Prostate gland (tissue), 2 donors: ENCODE results near the gene DDX51. TPM values are rescaled to one million over a fixed set of nuclear protein-coding genes. Genes with fewer than 3 reads are reported as not detected.

ENCODE experiments used
- DNase-seq: peaks from one replicate; pipeline ENCODE4 v3.0.0-alpha.2; 2019; ENCODE audit warnings: low spot score
- H3K27ac ChIP-seq, 2 donors: fragments of 200-600 bp; sonication (generic); 2 replicates each; pipeline ENCODE4 v1.5.1; 2017 to 2019
- H3K27me3 ChIP-seq: fragments of 200-600 bp; sonication (generic); replicated peaks from 2 replicates; pipeline ENCODE4 v1.5.1; 2019; ENCODE audit not compliant: insufficient read depth
- H3K36me3 ChIP-seq, 2 donors: fragments of 200-600 bp; sonication (generic); 1 replicate in 1 of 2; 2 replicates in 1 of 2; pipeline versions ENCODE4 v1.5.1 to v1.8.1; 2017 to 2019
- H3K4me1 ChIP-seq: fragments of 200-600 bp; sonication (generic); replicated peaks from 2 replicates; pipeline ENCODE4 v1.5.1; 2019
- H3K4me3 ChIP-seq, 2 donors: fragments of 200-600 bp; sonication (generic); 2 replicates each; pipeline ENCODE4 v1.5.1; 2017 to 2019
- H3K9me3 ChIP-seq: fragments of 200-600 bp; sonication (generic); 2 replicates; pipeline ENCODE4 v1.5.1; 2017
- POLR2A ChIP-seq: fragments of 450-650 bp; IDR thresholded peaks from one replicate; pipeline ENCODE4 v1.6.1; 2016; ENCODE audit warnings: antibody characterized with exemption, mild to moderate bottlenecking
- POLR2AphosphoS5 ChIP-seq: sonication (generic); formaldehyde crosslinking; IDR thresholded peaks from one replicate; pipeline ENCODE4 v1.6.1; 2017; ENCODE audit warnings: antibody characterized with exemption
- WGBS: methylation state at CpG from one replicate; pipeline ENCODE4 v1.1.5; 2018; 5-methylcytosine and 5-hydroxymethylcytosine counted together
- intact Hi-C: fragments of 100-400 bp; cut with DNase I; formaldehyde crosslinking; loops from one replicate; pipeline ENCODE4 v1.14.2; 2022
- total RNA-seq, 2 donors: library from RNA; depleted of rRNA; stranded (reverse); fragments of >200 nt; gene quantifications; one replicate each; pipeline ENCODE4 v1.1.0, GENCODE V29; 2016
- TF ChIP-seq, protein P1 (sequence below), 4 experiments: fragments of 200-600 bp in 2 of 4; fragments of 450-650 bp in 2 of 4; sonication (generic) in 2 of 4; IDR thresholded peaks; 1 replicate in 3 of 4; 2 replicates in 1 of 4; pipeline ENCODE4 v1.5.1; 2016 to 2019; ENCODE audit warnings: antibody characterized with exemption in 4 of 4, mild to moderate bottlenecking in 2 of 4, moderate library complexity in 2 of 4

Gene DDX51
- total RNA-seq, 2 donors from 2014 or later, result 12.7 to 29.0 TPM

DNA sequence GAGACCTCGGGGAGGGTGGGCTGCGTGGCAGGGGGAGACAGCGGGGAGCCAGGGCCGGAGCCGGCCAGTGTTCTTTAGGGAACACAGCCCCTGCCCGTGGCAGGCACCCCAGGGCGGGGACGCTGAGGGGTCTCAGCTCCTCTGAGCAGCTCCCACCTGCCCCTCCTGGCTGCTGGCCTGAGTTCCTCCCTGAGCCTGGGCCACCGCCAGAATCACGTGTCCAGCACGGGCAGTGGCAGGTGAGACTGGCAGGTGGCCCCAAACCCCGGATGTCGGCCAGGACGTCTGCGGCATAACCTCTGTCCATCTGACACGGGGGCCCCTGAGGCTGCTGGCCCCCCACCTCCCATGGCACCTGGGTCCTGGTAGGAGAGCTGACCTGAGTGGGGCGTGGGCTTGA is 25.3 kb upstream of the DDX51 start:
- TF ChIP-seq, protein P1, sequence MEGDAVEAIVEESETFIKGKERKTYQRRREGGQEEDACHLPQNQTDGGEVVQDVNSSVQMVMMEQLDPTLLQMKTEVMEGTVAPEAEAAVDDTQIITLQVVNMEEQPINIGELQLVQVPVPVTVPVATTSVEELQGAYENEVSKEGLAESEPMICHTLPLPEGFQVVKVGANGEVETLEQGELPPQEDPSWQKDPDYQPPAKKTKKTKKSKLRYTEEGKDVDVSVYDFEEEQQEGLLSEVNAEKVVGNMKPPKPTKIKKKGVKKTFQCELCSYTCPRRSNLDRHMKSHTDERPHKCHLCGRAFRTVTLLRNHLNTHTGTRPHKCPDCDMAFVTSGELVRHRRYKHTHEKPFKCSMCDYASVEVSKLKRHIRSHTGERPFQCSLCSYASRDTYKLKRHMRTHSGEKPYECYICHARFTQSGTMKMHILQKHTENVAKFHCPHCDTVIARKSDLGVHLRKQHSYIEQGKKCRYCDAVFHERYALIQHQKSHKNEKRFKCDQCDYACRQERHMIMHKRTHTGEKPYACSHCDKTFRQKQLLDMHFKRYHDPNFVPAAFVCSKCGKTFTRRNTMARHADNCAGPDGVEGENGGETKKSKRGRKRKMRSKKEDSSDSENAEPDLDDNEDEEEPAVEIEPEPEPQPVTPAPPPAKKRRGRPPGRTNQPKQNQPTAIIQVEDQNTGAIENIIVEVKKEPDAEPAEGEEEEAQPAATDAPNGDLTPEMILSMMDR (IDR thresholded peaks at IDR 0.05), result no peak
- TF ChIP-seq POLR2AphosphoS5, result no peak
- TF ChIP-seq POLR2A, result no peak
- DNase-seq, result no peak
- Histone ChIP-seq H3K4me3 (no peak overlapping the region), H3K4me1 (peaks cover 6% of the 10 kb centered on the region), H3K36me3 (no peaks in the 10 kb centered on the region), H3K27ac (no peak overlapping the region), H3K9me3 (no peaks in the 10 kb centered on the region), H3K27me3 (peaks cover 8% of the 10 kb centered on the region)
- intact Hi-C loops, result no loop called here
- 62% methylated on average over 16 of the region's 17 CpGs for WGBS

DNA sequence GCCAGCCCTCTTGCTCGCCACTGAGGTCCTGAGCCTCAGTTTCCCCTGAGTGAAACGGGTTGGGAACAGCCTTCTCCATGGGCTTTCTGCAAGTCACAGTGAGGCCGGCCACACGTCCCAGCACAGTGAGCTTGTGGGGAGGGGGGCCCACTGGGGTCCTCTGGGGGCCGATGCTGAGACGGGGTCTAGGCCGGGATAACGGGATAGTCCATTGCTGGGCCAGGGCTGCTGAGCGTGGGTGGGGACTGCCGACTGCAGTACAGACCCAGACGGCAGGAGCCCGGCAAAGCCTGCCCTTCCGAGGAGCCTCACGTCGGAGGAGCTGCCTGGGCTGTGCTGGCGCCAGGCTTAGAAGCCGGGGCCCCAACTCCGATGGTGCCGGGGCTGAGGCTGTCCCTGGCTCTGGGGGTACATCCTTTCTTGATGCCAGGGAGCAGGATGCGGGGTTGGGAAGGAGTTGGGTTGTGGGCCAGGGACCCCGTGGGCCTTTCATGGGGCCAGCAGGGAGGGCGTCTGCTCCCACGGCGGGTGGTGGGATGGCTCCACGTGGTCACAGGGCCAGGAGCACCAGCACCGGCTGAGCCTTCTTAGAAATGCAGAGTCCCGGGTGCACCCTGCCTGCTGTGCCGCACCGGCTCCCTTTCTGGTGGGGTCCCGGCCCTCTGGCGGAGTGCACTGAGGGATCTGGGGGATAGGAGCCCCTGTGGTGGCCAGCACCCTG is 24.4 kb upstream of the DDX51 start:
- no peak overlapping the region for H3K4me3 ChIP-seq
- H3K27me3 ChIP-seq, result peaks cover 4% of the 10 kb centered on the region
- no peaks in the 10 kb centered on the region for H3K9me3 ChIP-seq
- no peak overlapping the region for H3K27ac ChIP-seq
- H3K36me3 ChIP-seq, result no peaks in the 10 kb centered on the region
- H3K4me1 ChIP-seq, result peaks cover 6% of the 10 kb centered on the region
- 76% methylated on average over 20 of the region's 31 CpGs for WGBS
- TF ChIP-seq POLR2AphosphoS5, result no peak
- no peak for TF ChIP-seq POLR2A
- TF ChIP-seq, protein P1 (IDR thresholded peaks at IDR 0.05), result no peak
- intact Hi-C loops, result no loop called here
- no peak for DNase-seq

DNA sequence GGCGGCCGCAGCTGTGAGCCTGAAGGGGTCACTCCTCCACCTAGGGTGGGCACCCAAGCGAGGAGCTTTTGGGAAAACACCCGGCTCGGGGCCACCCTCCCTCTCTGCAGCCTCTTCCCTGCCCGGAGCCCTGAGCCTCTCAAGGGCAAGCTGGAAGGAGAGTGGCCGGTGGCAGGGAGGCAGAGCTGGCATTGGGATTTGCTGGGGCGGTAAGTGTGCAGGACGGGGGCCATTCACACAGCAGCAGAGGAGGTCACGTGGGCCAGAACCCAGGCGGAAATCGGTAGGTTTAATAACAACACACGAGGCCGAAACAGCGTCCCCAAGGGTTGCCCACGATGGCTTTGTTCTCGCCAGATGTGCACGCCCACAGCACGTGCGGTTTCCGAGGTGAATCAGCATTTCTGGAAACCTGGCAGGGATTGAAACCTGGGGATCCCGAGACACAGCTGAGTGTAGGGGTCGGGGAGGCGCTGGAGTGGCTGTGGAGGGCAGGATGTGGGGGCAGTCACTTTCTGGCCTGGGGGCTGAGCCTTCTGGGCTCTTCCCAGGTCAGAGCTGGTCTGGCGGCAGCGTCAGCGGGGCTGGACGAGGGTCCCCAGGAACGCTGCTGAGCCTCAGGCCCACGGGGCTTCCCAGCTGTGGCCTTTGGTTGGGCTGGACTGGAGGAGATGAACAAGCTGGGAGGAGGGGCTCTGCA is 23.6 kb upstream of the DDX51 start:
- Histone ChIP-seq H3K27me3 (peaks cover 4% of the 10 kb centered on the region), H3K27ac (no peak overlapping the region), H3K4me1 (peaks cover 6% of the 10 kb centered on the region), H3K4me3 (no peak overlapping the region), H3K36me3 (no peaks in the 10 kb centered on the region), H3K9me3 (no peaks in the 10 kb centered on the region)
- 66% methylated on average over 30 of the region's 30 CpGs for WGBS
- intact Hi-C loops, result no loop called here
- TF ChIP-seq, protein P1 (IDR thresholded peaks at IDR 0.05), result no peak
- no peak for TF ChIP-seq POLR2A
- no peak for TF ChIP-seq POLR2AphosphoS5
- no peak for DNase-seq

DNA sequence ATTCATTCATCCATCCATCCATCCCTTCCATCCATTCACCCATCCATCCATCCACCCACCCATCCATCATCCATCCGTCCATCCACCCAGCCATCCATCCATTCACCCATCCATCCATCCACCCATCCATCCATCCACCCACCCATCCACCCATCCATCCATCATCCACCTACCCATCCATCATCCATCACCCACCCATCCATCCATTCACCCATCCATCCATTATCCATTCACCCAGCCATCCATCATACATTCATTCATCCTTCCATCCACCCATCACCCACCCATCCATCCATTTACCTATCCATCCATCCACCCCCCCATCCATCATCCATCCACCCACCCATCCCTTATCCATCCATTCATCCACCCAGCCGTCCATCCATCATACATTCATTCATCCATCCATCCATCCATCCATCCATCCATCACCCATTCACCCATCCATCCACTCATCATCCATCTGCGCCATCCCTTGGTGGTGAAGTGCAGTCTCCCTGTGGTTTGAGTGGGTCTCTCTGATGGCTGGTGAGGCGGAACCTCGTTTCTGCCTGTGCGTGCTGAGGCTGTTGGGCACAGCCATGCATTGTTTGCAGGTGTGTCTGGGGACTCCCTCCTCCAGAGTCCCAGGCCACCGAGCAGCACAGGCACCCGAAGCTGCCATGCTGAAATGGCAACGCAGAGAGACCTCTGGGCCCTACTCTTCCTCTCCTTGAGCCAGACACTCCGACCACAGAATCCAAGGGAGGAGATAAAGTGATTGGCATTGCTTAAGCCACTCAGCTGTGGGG is 22.9 kb upstream of the DDX51 start:
- Histone ChIP-seq H3K4me3 (no peak overlapping the region), H3K36me3 (no peaks in the 10 kb centered on the region), H3K9me3 (no peaks in the 10 kb centered on the region), H3K27me3 (peaks cover 4% of the 10 kb centered on the region), H3K4me1 (peaks cover 6% of the 10 kb centered on the region), H3K27ac (no peak overlapping the region)
- DNase-seq, result no peak
- intact Hi-C loops, result no loop called here
- WGBS, result 88% methylated on average over 10 of the region's 10 CpGs
- TF ChIP-seq, protein P1 (IDR thresholded peaks at IDR 0.05), result no peak
- TF ChIP-seq POLR2AphosphoS5, result no peak
- TF ChIP-seq POLR2A, result no peak
